Kidney (tissue), 14 donors: ENCODE measurements around the gene RASL10B. TPM values are rescaled to one million over a fixed set of nuclear protein-coding genes. Genes with fewer than 3 reads are reported as not detected.

Experiments
- DNase-seq, 5 donors: peaks; one replicate each; pipeline ENCODE4 v3.0.0-alpha.2; 2013 to 2020
- FAIRE-seq: peaks from 2 replicates; lab custom pipeline; 2012; peaks lifted over from hg19 to GRCh38; lab: Jason Lieb, UNC
- H3K27ac ChIP-seq, 2 donors: one replicate each; pipeline ENCODE4 v1.7.0; 2013; ENCODE audit warnings: low read depth in 2 of 2, low read length in 2 of 2, inconsistent platforms in 1 of 2
- H3K27me3 ChIP-seq: one replicate; pipeline ENCODE4 v1.7.1; 2013; ENCODE audit warnings: low read length, inconsistent platforms; ENCODE audit not compliant: control insufficient read depth, insufficient read depth
- H3K36me3 ChIP-seq, 3 donors: one replicate each; pipeline versions ENCODE4 v1.7.0 to v1.7.1; 2013; ENCODE audit warnings: low read length in 3 of 3, control low read depth in 1 of 3, inconsistent platforms in 1 of 3; ENCODE audit not compliant: insufficient read depth in 3 of 3, control insufficient read depth in 2 of 3
- H3K4me1 ChIP-seq, 3 donors: one replicate each; pipeline versions ENCODE4 v1.7.0 to v1.7.1; 2013; ENCODE audit warnings: low read length in 3 of 3, inconsistent platforms in 1 of 3, low read depth in 1 of 3; ENCODE audit not compliant: control insufficient read depth in 2 of 3, insufficient read depth in 2 of 3
- H3K4me3 ChIP-seq, 3 donors: one replicate each; pipeline versions ENCODE4 v1.7.0 to v1.8.1; 2013; ENCODE audit warnings: low read length in 3 of 3, control low read depth in 1 of 3, inconsistent platforms in 1 of 3
- H3K9ac ChIP-seq, 3 donors: one replicate each; pipeline versions ENCODE4 v1.7.0 to v1.7.1; 2013; ENCODE audit warnings: low read length in 3 of 3, control low read depth in 1 of 3, inconsistent platforms in 1 of 3
- H3K9me3 ChIP-seq, 3 donors: one replicate each; pipeline versions ENCODE4 v1.7.0 to v1.7.1; 2013; ENCODE audit warnings: low read length in 3 of 3, control low read depth in 1 of 3, inconsistent platforms in 1 of 3; ENCODE audit not compliant: control insufficient read depth in 2 of 3, insufficient read depth in 1 of 3
- intact Hi-C: fragments of 100-400 bp; cut with DNase I; formaldehyde crosslinking; loops from one replicate; pipeline ENCODE4 v1.11.1; 2022
- polyA plus RNA-seq: library from polyadenylated mRNA; stranded (reverse); fragments of 350-450 nt; fragmentation: Illumina TruSeq; extraction: RNeasy Lipid Tissue Mini Kit (QIAGEN cat#74804); gene quantifications from one replicate; pipeline ENCODE4 v1.2.3, GENCODE V29; 2014; ENCODE audit warnings: low read depth, low replicate concordance; ENCODE audit not compliant: insufficient read depth
- total RNA-seq: library from RNA; stranded (reverse); fragmentation: NEBNext Ultra II Directional; extraction: Animal tissue kit (Norgen Biotek cat#: 25700); gene quantifications from one replicate; pipeline ENCODE4 v1.2.1, GENCODE V29; 2021
- TF ChIP-seq, protein P1 (sequence below): IDR thresholded peaks from 3 replicates; pipeline ENCODE4 v1.5.1; 2012; ENCODE audit warnings: mild to moderate bottlenecking, moderate library complexity, borderline replicate concordance; ENCODE audit not compliant: insufficient read depth; ENCODE audit errors: extremely low read depth
- donor health status: control.
- donor health status: control.
- donor health status: control.
- donor health status: control.
- donor health status: control.
- donor health status: DM: yes; HTN: yes; CAD: no.
- donor health status: Normal renal cell carcinoma (clear cell type).

The RASL10B gene
- total and polyA plus RNA-seq, 2 donors from 2014 or later: 1.5 to 2.4 TPM

DNA sequence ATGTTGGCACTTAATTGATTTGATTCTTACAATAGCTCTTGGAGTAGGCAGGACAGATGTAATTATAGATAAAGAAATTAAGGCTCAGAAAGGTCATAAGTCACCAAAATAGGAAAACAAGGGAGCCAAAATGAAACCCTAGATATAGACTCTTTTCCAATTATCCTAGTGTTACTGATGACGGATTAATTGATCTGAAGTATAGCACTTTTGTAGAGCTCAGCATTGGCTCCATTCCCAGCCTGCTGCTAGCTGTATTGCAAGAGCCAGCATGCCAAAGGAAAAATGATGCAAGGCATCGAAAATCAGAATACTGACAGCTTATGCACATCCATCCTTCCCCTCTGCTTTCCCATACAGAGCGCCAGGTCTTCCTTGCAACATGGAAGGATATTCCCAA lies 21.6 kb upstream of the RASL10B start:
- Histone ChIP-seq H3K27ac (no peak overlapping the region), H3K4me1 (peaks cover 0 to 15% (median 8%) of the 10 kb centered on the region in 3 donors), H3K9me3 (no peaks in the 10 kb centered on the region), H3K36me3 (peaks cover 0 to 9% (median 6%) of the 10 kb centered on the region in 3 donors), H3K4me3 (no peak overlapping the region), H3K9ac (no peak overlapping the region), H3K27me3 (no peaks in the 10 kb centered on the region)
- intact Hi-C loops: no loop called here
- FAIRE-seq: no peak
- TF ChIP-seq, protein P1, sequence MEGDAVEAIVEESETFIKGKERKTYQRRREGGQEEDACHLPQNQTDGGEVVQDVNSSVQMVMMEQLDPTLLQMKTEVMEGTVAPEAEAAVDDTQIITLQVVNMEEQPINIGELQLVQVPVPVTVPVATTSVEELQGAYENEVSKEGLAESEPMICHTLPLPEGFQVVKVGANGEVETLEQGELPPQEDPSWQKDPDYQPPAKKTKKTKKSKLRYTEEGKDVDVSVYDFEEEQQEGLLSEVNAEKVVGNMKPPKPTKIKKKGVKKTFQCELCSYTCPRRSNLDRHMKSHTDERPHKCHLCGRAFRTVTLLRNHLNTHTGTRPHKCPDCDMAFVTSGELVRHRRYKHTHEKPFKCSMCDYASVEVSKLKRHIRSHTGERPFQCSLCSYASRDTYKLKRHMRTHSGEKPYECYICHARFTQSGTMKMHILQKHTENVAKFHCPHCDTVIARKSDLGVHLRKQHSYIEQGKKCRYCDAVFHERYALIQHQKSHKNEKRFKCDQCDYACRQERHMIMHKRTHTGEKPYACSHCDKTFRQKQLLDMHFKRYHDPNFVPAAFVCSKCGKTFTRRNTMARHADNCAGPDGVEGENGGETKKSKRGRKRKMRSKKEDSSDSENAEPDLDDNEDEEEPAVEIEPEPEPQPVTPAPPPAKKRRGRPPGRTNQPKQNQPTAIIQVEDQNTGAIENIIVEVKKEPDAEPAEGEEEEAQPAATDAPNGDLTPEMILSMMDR: no peak
- DNase-seq: no peak

DNA sequence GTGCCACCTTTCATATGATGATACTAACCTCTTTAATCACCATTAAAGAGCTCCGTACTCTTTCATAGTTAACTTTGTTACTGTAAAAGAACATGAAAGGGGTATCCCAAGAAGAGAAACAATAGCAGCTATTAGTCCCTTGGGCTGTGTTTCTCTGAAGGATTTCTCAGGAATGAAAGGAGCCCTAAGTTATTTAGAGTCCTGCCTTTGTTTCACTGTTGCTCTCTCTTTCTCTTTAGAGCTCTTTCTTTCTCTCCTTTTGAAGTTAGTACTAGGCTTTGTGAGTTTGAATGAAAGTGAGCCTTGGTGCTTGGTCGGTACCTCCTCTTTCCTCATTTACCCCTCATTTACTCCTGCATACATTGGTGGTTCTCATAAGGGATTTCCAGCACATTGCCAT lies 20.5 kb upstream of the RASL10B start:
- Histone ChIP-seq H3K27me3 (no peaks in the 10 kb centered on the region), H3K4me3 (no peak overlapping the region), H3K9me3 (no peaks in the 10 kb centered on the region), H3K36me3 (peaks cover 0 to 9% (median 6%) of the 10 kb centered on the region in 3 donors), H3K4me1 (peaks cover 0 to 15% (median 10%) of the 10 kb centered on the region in 3 donors), H3K9ac (no peak overlapping the region), H3K27ac (no peak overlapping the region)
- no peak for FAIRE-seq
- DNase-seq: no peak
- TF ChIP-seq, protein P1: no peak
- intact Hi-C loops: no loop called here

DNA sequence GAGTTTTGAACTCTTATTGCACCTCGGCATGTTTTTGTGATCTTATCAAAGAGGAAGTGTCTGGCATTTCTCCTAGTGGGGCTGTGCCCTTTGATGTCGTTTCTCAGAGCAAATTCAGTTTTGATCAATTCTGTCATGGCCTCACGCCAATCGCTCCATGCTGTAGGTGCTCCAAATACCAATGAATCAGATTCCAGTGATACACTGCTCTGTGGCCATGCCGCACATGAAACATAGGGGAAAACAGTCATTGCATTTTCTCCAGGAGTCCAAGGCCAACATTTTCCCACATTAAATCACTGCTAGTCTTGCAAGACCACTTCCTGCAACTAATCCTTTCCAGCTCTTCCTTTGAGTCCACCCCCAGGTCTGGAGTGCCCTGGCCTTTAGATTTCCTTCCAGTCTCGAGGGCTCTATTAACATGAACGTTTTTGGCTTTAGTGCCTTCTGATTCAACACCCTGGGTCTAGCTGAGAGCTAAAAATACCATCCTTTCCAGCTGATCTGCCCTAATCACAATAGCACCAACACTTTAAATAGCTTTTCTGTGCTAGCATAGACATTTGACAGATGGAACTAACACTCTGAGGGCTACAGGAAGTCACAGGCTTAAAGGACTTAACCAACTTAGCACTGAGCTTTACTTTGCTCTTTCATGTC lies 18.2 kb upstream of the RASL10B start:
- H3K9me3 ChIP-seq: no peaks in the 10 kb centered on the region
- FAIRE-seq: no peak
- H3K27me3 ChIP-seq: no peaks in the 10 kb centered on the region
- intact Hi-C loops: no loop called here
- peak in 3 of 5 donors; percentile 46 to 92 (median 75) for DNase-seq
- peaks cover 0 to 26% (median 20%) of the 10 kb centered on the region in 3 donors for H3K4me1 ChIP-seq
- H3K9ac ChIP-seq: no peak overlapping the region
- H3K36me3 ChIP-seq: peaks cover 0 to 13% (median 12%) of the 10 kb centered on the region in 3 donors
- H3K27ac ChIP-seq: peak overlapping the region in 1 of 2 donors; percentile 5
- TF ChIP-seq, protein P1: no peak
- no peak overlapping the region for H3K4me3 ChIP-seq
